ENCODE results near the gene TMOD4. TPM values are rescaled to one million over a fixed set of nuclear protein-coding genes. Genes with fewer than 3 reads are reported as not detected.

Gene TMOD4
- total and polyA plus RNA-seq, 10 of the 15 experiments (the other 5 are each of a cell fraction or from before 2014, with no cell fraction given): 0.30 to 1.2 (median 0.50) TPM; not detected in 1

DNA sequence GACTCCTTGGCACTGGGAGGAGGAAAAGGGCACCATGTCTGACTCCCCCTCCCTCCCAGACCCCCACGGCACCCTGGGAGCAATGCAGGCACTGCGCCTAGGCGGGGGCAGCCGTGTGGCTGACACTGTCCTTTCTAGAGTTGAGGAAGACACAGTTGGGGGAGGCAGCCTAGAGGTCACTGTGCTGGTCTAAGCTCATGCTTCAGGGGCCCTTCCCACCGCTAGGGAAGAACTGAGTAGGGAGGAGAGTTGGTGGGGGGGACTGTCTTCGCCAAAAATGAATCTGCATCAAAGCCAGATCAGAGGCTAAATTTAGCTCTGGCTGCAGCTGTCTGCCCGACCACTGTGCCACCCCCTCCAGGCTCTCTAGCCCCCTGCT lies 32.7 kb downstream of the TMOD4 start:
- no peaks in the 10 kb centered on the region for H3K9me3 ChIP-seq (replicated peaks; ENCODE audit: control insufficient read depth, insufficient read depth, low read length)
- H3K36me3 ChIP-seq (ENCODE audit: control insufficient read depth in 2 of 2, insufficient read depth in 2 of 2, low read length in 1 of 2): no peaks in the 10 kb centered on the region
- BruUV-seq (replicated peaks): no TSS peak
- CTCF ChIA-PET: interaction anchor here (0.6 to 3.2 kb wide), 3 partner anchors 11 to 97 kb away, joined by 4 to 16 read pairs (median 6); no protein-coding TSS in a partner anchor
- no peak overlapping the region for H3K9ac ChIP-seq (ENCODE audit: control insufficient read depth, insufficient read depth, low read length)
- RAD21 ChIA-PET (ENCODE audit: unreplicated experiment): interaction anchor here (2.7 kb wide), 1 partner anchor 12 kb away, joined by 13 read pairs; no protein-coding TSS in a partner anchor
- FAIRE-seq (no peak), ATAC-seq (no peak), DNase-seq (ENCODE audit: low read depth, low spot score) (no peak)
- H3K4me3 ChIP-seq: no peak overlapping the region
- no peaks in the 10 kb centered on the region; the same call in 1 of the 2 replicates for H4K20me1 ChIP-seq (ENCODE audit: control insufficient read depth, insufficient read depth)
- POLR2A ChIA-PET: interaction anchor here (0.6 kb wide), 1 partner anchor 52 kb away, joined by 4 read pairs; no protein-coding TSS in a partner anchor
- SMC1A ChIA-PET (ENCODE audit: uncharacterized antibody, unreplicated experiment): interaction anchor here (1.3 kb wide), 1 partner anchor 43 kb away, joined by 3 read pairs; no protein-coding TSS in a partner anchor
- H3K27me3 ChIP-seq (replicated peaks in 1 of 2; ENCODE audit: control insufficient read depth in 2 of 2, insufficient read depth in 2 of 2, low read length in 1 of 2): peaks cover 0 to 8% of the 10 kb centered on the region in 2 experiments
- TF ChIP-seq MXI1 (IDR thresholded peaks at IDR 0.05; ENCODE audit: low read depth, low read length) (no peak), SP1 (IDR thresholded peaks at IDR 0.05; ENCODE audit: low read depth, low read length) (no peak), SIN3A (IDR thresholded peaks at IDR 0.05; ENCODE audit: low read depth, low read length) (no peak), MTA2 (IDR thresholded peaks at IDR 0.05; ENCODE audit: low read depth) (no peak), ASH2L (IDR thresholded peaks at IDR 0.05; ENCODE audit: borderline replicate concordance, low read depth) (no peak), PAX8 (IDR thresholded peaks at IDR 0.05) (no peak), KLF5 (IDR thresholded peaks at IDR 0.05; ENCODE audit: partially characterized antibody) (no peak)
- in situ Hi-C loops (cut with MboI): no loop called here
- WGBS (ENCODE audit: insufficient coverage, insufficient replicate concordance, low lambda C conversion rate, missing lambda C conversion rate): 31% methylated on average over 7 of the region's 7 CpGs
- no peak overlapping the region for H3K27ac ChIP-seq (ENCODE audit: control insufficient read depth, insufficient read depth)
- intact Hi-C loops (cut with micrococcal nuclease; ENCODE audit: unreplicated experiment): no loop called here
- no peak overlapping the region for H2AFZ ChIP-seq (ENCODE audit: control insufficient read depth, low read depth, low read length)
- H3K4me2 ChIP-seq (ENCODE audit: control insufficient read depth, insufficient read depth): no peak overlapping the region
- no peaks in the 10 kb centered on the region; the same call in 1 of the 2 replicates for H3K4me1 ChIP-seq (ENCODE audit: control insufficient read depth, insufficient read depth, low read length)
- no peaks in the 10 kb centered on the region for H3K79me2 ChIP-seq (ENCODE audit: control insufficient read depth, insufficient read depth, low read length)

Data from GM12878 (cell line).